GM21786 (cell line): ENCODE measurements around the gene UBE2G1.

ENCODE experiments used
- ATAC-seq: cut with Tn5 transposase; IDR thresholded peaks from one replicate; pipeline ENCODE4 v1.9.1; 2021; ENCODE audit not compliant: unreplicated experiment

UBE2G1 gene

DNA sequence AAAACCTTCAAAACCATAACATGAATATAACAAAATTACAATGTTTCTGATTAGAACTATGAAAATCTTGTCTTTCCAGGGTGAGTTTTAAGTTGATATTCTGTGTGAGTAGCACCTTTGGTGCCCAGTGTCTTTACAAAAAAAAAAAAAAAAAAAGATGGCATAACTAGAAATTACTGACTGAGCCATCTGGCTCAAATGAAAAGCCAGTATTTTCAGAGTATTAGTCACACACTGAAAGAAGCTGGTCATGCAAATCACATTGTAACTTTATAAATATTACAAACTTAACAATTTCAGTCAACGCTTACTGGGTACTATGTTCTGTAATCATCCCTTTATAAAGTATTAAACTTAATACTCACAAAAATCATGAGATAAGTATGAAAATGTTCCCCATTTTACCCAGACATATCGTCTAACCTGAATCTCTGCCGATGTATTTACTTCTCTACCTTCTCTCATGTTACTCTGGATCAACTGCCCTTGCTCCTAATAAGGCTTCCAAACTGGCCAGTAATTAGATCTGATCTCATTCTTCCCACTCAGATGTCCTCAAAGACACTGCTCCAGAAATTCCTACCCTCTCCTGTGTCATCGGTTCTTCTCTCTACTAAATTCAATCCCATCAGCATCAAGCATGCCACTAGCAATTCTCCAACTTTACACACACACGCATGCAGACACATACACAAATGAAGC, 25.4 kb downstream of the UBE2G1 start:
- no peak for ATAC-seq

DNA sequence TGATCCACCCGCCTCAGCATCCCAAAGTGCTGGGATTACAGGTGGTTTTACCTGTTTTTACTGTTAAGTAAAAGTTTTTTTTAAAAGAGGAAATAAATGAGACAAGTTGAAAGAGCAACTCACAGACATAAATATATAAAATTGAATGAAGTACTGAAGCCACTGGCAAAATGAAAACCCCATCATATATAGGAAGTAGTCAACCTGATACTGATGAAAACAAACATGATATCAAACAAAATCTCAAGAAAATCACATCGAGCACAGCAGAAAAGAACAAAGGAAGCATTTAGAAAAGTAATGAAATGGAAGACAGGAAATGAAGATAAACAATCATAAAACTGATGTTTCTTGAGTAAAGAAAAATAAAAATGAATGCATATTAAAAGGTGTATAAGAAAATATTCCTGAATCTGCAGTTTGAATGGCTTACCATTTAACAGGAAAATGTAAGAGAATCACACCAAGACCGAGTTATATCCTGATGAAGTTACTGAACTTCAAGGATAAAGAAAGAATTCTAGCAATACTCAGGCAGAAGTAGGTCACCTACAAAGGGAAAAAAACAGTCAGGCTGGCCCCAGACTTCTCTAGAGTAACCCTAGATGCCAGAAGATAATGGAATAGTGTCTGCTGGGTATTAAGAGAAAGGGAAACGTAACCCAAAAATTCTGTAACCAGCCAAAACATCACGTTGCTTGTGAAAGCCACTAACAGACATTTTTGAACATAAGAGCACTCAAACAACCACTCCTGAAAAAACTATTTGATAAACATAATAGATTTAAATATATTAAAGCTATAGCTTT, 31.5 kb downstream of the UBE2G1 start:
- no peak for ATAC-seq

DNA sequence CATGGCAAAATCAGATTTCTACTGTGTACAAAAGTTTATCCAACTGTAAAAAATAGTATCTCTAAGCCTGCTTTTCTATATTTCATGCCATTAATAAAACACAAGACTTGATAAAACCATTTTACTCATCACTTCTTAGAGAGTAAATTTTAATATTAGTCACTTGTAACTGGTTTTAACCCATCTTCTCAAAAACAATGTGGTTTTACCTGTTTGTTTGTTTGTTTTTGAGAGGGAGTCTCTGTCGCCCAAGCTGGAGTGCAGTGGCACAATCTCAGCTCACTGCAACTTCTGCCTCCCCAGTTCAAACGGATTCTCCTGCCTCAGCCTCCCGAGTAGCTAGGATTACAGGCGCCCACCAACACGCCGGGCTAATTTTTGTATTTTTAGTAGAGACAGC, 32.1 kb downstream of the UBE2G1 start:
- ATAC-seq = no peak

DNA sequence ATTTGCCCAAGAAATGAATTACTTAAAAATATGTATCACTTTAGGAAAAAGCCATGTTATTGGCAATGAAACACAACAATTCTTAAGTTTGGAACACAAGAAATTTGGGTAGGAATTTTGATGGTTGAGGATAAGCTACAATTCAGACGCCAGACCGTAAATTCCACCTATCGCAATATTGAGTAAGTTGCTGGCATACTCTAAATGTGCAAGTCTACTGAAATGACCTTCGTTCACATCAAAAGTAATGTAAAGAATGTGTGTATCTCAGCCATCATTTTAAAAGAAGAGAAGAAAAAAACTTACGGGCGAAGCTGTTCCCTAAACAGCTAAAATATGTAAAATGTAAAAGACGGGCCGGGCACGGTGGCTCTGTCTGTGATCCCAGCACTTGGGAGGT, 33.4 kb downstream of the UBE2G1 start:
- ATAC-seq = no peak

DNA sequence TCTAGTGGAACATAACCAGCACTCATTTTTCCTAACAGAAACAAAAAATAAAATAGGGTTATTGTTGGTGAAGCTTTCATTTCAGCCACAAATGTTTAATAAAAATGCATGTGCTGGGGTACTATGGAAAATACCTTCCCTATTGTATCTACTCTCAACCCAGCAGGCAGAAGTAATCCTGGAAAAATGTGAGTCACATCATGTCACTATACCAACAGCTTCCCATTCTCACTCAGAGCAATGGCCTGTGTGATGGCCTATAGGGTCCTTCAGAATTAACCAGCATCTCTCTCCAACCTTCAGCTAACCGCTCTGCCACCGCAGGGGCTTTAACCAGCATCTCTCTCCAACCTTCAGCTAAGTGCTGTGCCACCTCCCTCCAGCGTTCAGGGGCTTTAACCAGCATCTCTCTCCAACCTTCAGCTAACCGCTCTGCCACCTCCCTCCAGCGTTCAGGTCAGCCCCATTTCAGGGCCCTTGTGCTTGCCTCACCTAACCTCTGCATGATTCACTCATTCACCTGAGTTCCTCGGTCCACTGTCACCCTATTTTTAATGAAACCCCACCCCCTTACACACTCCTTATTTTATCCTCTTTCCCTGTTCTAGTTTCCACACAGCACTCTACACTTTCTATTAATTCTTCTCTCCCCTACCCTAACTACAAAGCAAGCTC, 34.0 kb downstream of the UBE2G1 start:
- ATAC-seq = no peak

DNA sequence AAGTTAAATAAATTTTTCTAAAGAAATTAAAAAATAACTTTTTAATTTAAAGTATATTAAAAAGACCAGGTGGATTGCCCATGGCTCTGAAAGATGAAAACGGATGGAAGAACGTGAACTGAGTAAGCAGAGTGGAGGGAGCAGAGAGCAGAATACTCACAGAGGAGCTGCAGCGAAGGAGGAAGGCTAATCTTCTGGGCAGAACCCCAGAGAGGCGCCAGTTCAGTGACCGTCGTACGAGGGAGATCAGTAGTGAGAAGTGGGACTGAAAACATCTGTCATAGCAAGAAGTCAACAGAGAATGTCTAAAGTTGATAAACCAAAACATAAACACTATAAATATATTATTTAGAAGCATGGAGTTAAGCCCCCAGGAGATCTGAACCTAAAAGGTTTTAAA, 34.9 kb downstream of the UBE2G1 start:
- no peak for ATAC-seq

DNA sequence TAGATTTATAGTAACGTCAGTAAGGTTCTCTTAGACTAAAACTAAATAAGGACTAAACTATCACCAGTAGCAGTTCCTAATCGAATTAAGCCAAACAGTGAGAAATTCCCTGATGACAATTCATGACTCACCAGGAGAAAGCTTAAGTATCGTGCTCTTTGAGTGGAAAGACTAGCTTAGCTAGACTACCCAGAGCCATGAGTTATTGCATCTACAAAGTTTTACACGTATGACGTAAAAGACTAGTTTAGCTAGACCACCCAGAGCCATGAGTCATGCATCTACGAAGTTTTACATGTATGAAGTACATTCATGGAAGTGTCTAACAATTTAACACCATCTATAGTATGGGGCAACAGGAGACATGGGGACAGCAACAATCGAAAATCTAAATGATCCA, 36.6 kb downstream of the UBE2G1 start:
- no peak for ATAC-seq

DNA sequence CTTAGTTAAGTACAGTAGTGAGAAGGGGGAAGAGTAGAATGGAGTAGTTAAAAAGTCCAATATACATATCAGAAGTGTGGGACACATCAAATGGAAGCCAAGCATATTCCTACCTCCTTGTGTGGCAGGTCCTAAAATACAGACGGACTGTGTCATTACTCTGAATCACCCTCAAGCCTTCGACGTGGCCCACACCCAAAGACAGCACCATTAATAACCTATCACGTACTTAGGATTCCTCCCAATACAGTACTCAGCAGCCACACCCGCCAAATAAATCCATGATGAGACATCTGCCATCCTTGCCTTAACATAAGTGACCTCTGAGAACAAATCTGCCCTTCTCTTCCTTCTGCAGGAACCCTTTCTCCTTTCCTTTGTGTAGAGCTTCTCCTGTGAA, 38.9 kb downstream of the UBE2G1 start:
- no peak for ATAC-seq

DNA sequence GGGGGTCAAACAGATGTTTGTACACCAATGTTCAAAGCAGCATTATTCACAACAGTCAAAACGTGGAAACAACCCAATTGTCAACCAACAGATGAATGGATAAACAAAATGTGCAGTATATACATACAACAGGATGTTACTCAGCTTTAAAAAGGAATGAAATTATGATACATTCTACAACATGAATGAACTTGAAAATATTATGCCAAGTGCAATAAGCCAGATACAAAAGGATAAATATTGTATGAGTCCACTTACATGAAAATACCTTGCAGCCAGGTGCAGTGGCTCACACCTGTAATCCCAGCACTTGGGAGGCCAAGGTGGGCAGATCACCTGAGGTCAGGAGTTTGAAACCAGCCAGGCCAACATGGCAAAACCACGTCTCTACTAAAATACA, 39.9 kb downstream of the UBE2G1 start:
- no peak for ATAC-seq

DNA sequence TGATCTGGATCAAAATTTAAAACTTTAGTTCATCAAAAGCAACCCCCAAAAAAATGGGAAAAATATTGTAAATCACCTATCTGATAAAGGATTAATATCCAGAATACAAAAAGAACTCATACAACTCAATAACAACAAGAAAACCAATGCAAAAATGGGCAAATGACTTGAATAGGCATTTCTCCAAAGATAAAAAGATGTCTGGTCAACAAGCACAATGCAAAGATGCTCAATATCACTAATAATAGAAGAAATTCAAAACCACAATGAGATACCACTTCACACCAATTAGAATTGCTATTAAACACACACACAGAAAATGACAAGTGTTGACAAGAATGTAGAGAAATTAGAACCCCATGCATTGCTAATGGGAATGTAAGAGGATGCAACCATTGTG, 40.4 kb downstream of the UBE2G1 start:
- no peak for ATAC-seq

DNA sequence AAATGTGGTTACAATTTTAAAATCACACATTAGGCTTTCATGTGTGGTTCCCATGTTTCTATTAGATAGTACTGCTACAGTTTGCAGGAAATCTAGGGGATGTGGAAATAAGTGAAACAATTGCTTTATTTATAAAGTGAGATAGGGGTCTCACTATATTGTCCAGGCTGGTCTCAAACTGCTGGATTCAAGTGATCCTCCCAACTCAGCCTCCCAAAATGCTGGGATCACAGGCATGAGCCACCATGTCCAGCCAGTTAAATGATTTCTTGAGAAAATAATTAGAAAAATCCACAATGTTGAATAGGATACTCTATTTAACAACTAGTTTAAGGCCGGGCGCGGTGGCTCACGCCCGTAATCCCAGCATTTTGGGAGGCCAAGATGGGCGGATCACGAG, 42.0 kb downstream of the UBE2G1 start:
- ATAC-seq = no peak

DNA sequence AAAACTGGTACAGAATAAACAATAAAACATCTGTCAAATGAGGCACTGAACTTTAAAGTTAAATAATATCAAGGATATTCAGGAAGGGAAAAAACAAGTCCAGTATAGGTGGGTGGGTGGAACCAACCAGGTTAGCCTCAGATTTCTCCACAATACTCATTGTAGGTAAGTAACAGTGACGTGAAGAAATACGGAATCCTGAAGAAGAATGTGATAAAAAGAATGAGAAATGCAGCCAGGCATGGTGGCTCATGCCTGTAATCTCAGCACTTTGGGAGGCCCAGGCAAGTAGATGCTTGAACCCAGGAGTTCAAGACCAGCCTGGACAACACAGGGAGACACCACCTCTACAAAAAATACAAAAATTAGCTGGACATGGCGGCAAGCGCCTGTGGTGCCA, 47.3 kb downstream of the UBE2G1 start:
- ATAC-seq = no peak

DNA sequence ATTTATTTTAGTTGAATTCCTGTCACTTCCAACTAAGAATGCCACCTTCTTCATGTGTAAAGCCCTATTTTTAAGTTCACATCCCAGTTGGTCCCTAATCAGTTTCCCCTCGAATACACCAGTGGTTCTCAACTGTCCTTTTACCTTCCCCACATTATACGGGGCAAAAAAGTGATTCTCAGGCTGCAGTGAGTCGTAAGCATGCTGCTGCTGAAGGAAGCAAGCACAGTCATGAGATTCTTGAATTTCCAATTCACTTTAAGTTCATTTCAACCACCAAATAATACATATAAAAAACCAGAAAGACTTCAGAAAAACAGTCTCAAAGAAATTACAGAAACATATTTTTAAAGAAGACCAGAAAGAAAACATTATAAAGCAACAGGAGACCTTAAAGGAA, 47.9 kb downstream of the UBE2G1 start:
- no peak for ATAC-seq

DNA sequence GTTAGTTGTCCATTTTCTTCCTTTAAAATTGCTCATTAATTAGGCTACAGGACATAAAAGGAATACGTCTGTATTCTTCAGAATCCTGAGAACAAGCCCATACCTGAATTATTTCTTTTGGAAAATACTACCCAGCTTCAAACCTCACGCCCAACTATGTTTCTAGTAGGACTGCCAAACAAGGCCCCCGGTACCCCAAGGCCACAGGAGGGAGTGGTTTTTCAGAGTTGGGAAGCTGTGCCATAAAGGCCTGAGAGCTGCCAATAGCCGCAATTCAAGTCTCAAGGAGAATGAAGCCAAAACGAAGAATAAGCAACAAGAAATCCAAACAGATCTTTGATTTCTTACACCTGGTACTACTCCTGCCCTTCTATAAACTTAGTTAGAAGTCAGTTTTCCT, 48.3 kb downstream of the UBE2G1 start:
- no peak for ATAC-seq

DNA sequence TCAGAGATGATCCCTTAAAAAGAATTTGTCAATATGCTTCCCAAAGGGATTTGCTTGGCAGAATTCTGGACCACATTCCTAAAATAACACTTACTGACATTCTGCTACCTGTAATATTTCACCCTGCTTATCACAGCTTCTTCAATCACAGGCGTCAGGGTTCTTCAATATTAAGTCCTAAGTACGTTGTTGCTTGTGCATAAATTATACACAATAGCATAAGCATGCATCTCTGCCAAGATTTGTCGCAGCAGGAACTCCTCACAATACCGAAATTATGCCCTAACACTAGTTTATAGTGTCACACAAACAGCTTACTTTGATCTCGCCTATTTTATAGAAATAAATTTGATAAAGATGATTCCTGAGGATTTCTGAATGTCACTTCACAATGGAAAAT, 48.9 kb downstream of the UBE2G1 start:
- no peak for ATAC-seq

DNA sequence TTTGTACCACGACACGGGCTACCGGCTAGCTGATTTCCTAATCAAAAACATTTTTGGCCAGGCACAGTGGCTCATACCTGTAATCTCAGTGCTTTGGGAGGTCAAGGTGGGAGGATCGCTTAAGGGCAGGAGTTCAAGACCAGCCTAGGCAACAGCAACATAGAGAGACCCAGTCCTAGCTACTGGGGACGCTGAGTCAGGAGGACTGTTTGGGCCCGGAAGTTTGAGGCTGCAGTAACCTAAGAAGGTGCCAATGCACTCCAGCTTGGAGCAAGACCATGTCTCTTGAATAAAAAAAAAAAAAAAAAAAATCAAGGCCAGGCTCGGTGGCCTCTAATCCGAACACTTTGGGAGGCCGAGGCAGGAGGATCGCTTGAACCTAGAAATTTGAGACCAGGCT, 49.8 kb downstream of the UBE2G1 start:
- ATAC-seq = no peak

DNA sequence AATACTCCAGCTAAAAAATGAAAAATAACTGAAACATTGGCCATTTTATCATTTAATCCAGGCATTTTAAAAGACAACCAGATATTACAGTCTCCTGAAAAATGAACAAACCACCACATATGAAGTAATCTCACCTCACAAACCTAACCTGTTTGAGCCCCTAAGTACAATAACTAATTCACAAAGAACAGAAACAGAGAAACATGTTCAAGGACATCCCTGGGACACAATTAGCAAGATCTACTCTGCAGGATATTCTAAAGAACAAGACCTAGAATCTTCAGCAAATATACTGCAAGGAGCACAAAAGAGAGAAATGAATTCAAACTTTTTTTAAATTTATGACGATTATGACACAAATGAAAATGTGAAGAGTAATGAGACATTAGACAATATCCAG, 51.9 kb downstream of the UBE2G1 start:
- ATAC-seq = no peak

DNA sequence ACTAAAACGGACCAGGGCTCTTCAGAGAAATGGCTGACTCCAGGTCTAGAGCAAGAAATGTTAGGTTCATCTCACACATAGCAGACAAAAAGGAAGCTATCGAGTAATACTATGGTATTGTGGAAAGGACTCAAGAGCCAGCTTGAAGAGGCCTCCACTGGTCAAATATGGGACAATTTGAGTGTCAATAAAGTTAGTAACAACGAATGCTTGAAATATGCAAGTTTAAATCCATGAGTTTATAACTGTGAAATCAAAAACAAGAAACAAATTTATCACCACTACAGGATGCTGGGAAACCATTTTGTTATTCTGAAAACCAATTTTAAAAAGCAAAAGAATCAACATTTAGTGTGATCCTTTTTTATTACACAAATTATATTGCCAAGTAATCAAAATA, 52.3 kb downstream of the UBE2G1 start:
- ATAC-seq = no peak

DNA sequence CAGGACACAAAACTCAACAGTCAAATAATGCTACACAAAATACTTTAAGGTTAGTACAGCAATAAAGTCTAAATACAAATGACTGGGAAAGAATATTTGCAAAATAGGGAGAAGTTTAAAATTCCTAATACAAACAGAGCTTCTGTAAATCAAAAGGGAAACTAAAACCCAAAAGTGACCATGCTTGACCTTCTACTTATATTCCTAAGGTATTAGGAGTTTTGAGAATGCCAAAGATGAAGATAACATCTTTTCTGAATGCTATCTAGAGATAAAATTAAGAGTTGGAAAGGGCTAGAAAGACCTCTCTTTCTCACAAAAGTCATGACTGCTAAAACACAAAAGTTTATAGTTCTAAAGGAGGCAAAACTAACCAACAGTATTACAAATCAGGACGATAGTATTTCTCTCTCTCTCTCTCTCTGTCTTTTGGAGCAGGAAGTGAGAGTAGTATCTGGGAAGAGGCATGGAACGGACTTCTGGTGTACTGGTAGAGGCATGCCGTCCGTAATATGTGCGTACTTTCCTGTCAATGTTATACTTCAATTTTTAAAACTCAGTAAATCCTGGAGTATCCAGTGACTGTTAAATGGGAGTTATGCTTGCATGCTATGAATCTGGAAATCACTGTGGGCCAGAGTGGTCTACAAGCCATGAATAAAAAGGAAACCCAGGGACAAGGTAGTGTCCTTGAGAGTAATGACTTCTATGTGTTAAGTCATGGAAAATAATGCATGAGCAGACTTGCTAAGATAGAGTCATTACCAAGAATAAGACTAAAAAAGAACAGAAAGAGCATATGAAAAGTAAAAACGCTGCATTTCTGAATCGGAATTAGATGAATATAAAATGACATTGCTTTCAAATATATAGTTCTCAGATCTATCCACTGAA, 53.0 kb downstream of the UBE2G1 start:
- ATAC-seq = no peak

DNA sequence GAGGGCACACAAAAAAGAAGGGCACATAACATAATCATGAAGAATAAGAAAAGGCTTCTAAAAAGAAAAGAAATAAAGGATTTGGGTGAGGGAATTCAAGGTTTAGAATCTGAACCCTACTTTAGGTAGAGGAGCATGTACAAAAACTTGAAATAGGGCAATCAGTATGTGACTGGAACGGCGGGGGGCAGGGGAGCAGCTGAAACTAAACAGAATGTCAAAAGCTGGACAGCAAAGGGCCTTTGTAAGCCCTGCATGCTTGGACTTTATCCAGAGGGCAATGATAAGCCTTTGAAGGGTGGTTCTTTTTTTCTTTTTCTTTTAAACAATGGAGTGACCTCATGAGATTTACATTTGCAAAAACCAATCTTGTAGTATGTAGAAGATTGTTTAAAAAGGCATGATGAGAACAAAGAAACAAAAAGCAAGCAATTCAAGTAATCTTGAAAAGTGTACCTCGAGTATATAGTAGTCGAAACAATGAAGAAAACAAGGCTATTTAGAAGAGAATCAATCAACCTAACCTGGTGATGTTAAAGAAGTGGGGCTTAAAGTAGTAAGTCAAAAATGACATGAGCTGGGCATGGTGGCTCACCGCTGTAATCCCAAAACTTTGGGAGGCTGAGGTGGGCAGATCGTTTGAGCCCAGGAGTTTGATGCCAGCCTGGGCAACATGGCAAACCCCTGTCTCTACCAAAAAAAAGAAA, 56.0 kb downstream of the UBE2G1 start:
- ATAC-seq = no peak

DNA sequence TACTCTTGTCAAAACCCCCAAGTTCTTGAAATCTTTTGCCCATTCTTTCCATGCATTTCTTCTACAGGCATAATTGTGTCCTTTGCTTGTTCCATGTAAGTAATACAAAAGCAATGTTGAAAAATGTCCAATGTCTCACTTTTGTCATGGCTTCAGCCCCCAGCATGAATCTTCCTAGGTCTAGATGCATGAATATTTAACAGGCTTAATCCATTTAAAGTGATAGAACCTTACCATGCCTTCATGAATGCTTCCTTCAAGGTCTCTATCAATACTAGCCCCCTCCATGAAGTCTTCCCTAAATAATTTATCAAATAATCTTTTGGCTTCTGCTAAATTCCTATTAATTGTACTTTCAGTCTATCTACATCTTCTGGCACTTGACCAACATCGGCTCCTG, 56.6 kb downstream of the UBE2G1 start:
- no peak for ATAC-seq
